Activated CD4-positive, alpha-beta T cell treated with anti-CD3 and anti-CD28 coated beads, Interleukin-2, amount 10 ng/mL, durations not matched to agents 24 days and 14 days (primary cell): ENCODE results near the gene C2CD2. TPM values are rescaled to one million over a fixed set of nuclear protein-coding genes. Genes with fewer than 3 reads are reported as not detected.

Experiments
- DNase-seq: peaks from one replicate; pipeline ENCODE4 v3.0.0; 2022
- H3K27ac Mint-ChIP-seq: one replicate; pipeline ENCODE4 v1.8.0; 2022; ENCODE audit warnings: mild to moderate bottlenecking, mixed read lengths
- H3K27me3 Mint-ChIP-seq: one replicate; pipeline ENCODE4 v1.8.0; 2022; ENCODE audit warnings: mixed read lengths
- H3K36me3 Mint-ChIP-seq: one replicate; pipeline ENCODE4 v1.8.0; 2022; ENCODE audit warnings: low read depth, mild to moderate bottlenecking, mixed read lengths
- H3K4me1 Mint-ChIP-seq: one replicate; pipeline ENCODE4 v1.8.0; 2021; ENCODE audit warnings: mixed read lengths
- H3K4me3 Mint-ChIP-seq: one replicate; pipeline ENCODE4 v1.8.0; 2022; ENCODE audit warnings: mild to moderate bottlenecking, moderate library complexity, mixed read lengths
- H3K9me3 Mint-ChIP-seq: one replicate; pipeline ENCODE4 v1.8.0; 2021; ENCODE audit warnings: mixed read lengths
- intact Hi-C: fragments of 100-400 bp; cut with micrococcal nuclease; formaldehyde crosslinking; loops from one replicate; pipeline ENCODE4 v1.15.1; 2023
- total RNA-seq: library from RNA; stranded (reverse); gene quantifications from 2 replicates; pipeline ENCODE4 v1.2.3, GENCODE V29; 2022

Gene C2CD2
- total RNA-seq, 1 donor from 2014 or later, result 9.3 TPM

- peaks cover 2% of the 10 kb centered on the region for H3K4me1 Mint-ChIP-seq
- H3K27ac Mint-ChIP-seq, result no peak overlapping the region
- intact Hi-C loops, result no loop called here
- H3K27me3 Mint-ChIP-seq, result no peaks in the 10 kb centered on the region
- no peak for DNase-seq
- no peaks in the 10 kb centered on the region for H3K9me3 Mint-ChIP-seq
- H3K36me3 Mint-ChIP-seq, result peaks cover 11% of the 10 kb centered on the region
- no peak overlapping the region for H3K4me3 Mint-ChIP-seq
These were observed 36.9 kb downstream of the C2CD2 start for GRCh38 chr21:41916888-41917433.

- H3K36me3 Mint-ChIP-seq, result peaks cover 13% of the 10 kb centered on the region
- H3K27me3 Mint-ChIP-seq, result no peaks in the 10 kb centered on the region
- no peak overlapping the region for H3K4me3 Mint-ChIP-seq
- H3K9me3 Mint-ChIP-seq, result no peaks in the 10 kb centered on the region
- no peak overlapping the region for H3K27ac Mint-ChIP-seq
- DNase-seq, result no peak
- H3K4me1 Mint-ChIP-seq, result no peaks in the 10 kb centered on the region
- intact Hi-C loops, result no loop called here
These were observed 38.9 kb downstream of the C2CD2 start for GRCh38 chr21:41914965-41915364.

- H3K27me3 Mint-ChIP-seq, result no peaks in the 10 kb centered on the region
- H3K4me1 Mint-ChIP-seq, result no peaks in the 10 kb centered on the region
- H3K4me3 Mint-ChIP-seq, result no peak overlapping the region
- no peak overlapping the region for H3K27ac Mint-ChIP-seq
- DNase-seq, result no peak
- no peaks in the 10 kb centered on the region for H3K9me3 Mint-ChIP-seq
- intact Hi-C loops, result no loop called here
- H3K36me3 Mint-ChIP-seq, result peaks cover 13% of the 10 kb centered on the region
These were observed 39.5 kb downstream of the C2CD2 start for GRCh38 chr21:41914358-41914757.

DNA sequence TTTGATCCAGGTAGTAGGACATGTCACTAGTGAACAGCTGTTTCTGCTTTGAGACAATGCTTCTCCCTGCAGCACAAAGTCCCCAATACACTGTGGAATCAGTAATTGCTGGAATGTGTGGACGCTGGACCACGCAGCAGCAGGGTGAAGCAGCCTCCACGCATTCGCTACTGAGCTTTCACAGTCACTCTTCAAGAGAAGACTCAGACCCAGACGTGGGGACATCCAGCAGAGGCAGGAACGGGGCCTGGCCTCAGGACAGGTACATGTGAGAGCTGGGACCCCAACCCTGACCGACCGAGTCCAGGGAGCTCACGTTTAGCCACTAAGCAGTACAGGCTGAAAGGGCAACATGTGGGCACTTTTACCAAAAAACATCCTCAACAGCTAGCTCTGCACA lies 40.6 kb downstream of the C2CD2 start:
- no peak overlapping the region for H3K4me3 Mint-ChIP-seq
- peaks cover 14% of the 10 kb centered on the region for H3K36me3 Mint-ChIP-seq
- DNase-seq, result no peak
- no peaks in the 10 kb centered on the region for H3K27me3 Mint-ChIP-seq
- H3K27ac Mint-ChIP-seq, result no peak overlapping the region
- intact Hi-C loops, result no loop called here
- H3K9me3 Mint-ChIP-seq, result no peaks in the 10 kb centered on the region
- H3K4me1 Mint-ChIP-seq, result no peaks in the 10 kb centered on the region

DNA sequence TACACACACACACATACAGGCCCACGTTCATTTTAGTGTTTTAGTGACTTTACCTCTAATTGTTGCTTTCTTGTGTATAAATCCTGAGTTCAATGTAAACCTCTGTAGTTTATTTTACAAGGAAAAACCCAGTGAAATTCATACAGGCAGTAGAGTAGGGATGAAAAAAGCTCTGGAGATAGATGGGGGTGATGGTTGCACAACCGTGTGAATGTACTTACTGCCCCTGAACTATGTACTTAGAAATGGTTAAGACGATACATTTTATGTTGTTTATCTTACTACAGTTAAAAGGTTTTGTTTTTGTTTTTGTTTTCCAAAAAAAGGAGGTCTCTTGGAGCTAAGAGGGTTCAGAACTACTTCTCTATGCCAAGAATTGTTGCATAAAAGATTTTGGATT lies 45.0 kb downstream of the C2CD2 start:
- Mint-ChIP-seq H3K27me3 (no peaks in the 10 kb centered on the region), H3K4me1 (no peaks in the 10 kb centered on the region), H3K27ac (no peak overlapping the region), H3K36me3 (peaks cover 12% of the 10 kb centered on the region), H3K4me3 (no peak overlapping the region), H3K9me3 (no peaks in the 10 kb centered on the region)
- intact Hi-C loops, result no loop called here
- no peak for DNase-seq

GRCh38 chr21:41907496-41908258 lies 46.1 kb downstream of the C2CD2 start:
- no peak overlapping the region for H3K27ac Mint-ChIP-seq
- intact Hi-C loops, result no loop called here
- H3K4me3 Mint-ChIP-seq, result no peak overlapping the region
- H3K4me1 Mint-ChIP-seq, result no peaks in the 10 kb centered on the region
- no peaks in the 10 kb centered on the region for H3K9me3 Mint-ChIP-seq
- no peak for DNase-seq
- H3K27me3 Mint-ChIP-seq, result no peaks in the 10 kb centered on the region
- peaks cover 10% of the 10 kb centered on the region for H3K36me3 Mint-ChIP-seq

GRCh38 chr21:41906770-41907169 lies 47.0 kb downstream of the C2CD2 start:
- no peak for DNase-seq
- intact Hi-C loops, result no loop called here
- peaks cover 2% of the 10 kb centered on the region for H3K4me1 Mint-ChIP-seq
- H3K27ac Mint-ChIP-seq, result no peak overlapping the region
- H3K9me3 Mint-ChIP-seq, result no peaks in the 10 kb centered on the region
- no peak overlapping the region for H3K4me3 Mint-ChIP-seq
- no peaks in the 10 kb centered on the region for H3K27me3 Mint-ChIP-seq
- H3K36me3 Mint-ChIP-seq, result peaks cover 10% of the 10 kb centered on the region

DNA sequence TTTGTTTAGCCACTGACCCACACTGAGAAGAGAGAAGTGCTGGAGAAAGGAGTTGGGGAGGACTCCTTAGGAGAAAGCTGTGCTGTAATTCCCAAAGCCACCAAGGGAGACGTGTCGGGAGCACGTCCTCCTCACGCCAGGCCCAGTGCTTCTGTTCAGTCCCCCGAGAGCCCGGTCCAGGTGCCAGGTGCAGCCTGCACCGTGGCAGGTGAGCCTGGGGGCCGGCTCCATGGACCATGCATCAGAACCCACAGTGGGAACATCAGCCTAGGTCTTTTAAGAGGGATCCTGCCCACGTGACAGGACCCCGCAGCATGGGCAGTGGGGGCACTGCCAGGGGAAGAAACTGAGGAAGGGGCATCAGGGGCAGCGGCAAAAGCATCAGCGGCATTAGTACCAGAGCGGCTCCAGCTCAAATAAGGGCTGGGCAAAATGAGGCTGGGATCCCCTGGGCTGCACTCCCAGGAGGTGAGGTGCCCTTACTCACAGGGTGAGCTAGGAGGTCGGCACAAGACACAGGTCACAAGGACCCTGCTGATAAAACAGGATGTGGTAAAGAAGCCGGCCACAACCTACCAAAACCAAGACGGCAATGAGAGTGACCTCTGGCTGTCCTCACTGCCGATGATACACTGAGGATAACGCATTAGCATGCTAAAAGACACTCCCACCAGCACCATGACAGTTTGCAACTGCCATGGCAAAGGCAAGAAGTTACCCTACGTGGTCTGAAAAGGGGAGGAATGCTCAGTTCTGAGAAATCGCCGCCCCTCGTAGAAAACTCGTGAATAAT lies 50.1 kb downstream of the C2CD2 start:
- Mint-ChIP-seq H3K36me3 (peaks cover 20% of the 10 kb centered on the region), H3K27me3 (no peaks in the 10 kb centered on the region), H3K4me1 (peaks cover 21% of the 10 kb centered on the region), H3K27ac (no peak overlapping the region), H3K4me3 (no peak overlapping the region), H3K9me3 (no peaks in the 10 kb centered on the region)
- intact Hi-C loops, result no loop called here
- DNase-seq, result no peak

DNA sequence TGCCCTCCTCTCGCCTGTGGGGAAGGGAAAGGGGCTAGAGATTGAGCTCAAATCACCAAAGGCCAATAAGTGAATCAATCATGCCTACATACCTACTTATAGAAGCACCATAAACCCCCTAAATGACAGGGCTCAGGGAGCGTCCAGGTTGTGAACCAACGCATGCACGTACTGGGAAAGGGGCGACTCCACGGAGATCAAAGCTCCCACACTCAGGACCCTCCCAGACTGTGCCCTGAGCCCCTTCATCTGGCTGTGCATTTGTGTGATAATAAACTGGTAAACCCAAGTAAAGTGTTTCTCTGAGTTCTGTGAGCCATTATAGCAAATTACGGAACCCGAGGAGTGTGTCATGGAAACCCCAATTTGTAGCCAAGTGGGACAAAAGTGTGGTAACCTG lies 50.9 kb downstream of the C2CD2 start:
- peaks cover 21% of the 10 kb centered on the region for H3K36me3 Mint-ChIP-seq
- no peaks in the 10 kb centered on the region for H3K27me3 Mint-ChIP-seq
- no peak for DNase-seq
- H3K27ac Mint-ChIP-seq, result no peak overlapping the region
- no peak overlapping the region for H3K4me3 Mint-ChIP-seq
- intact Hi-C loops, result no loop called here
- H3K4me1 Mint-ChIP-seq, result peaks cover 21% of the 10 kb centered on the region
- no peaks in the 10 kb centered on the region for H3K9me3 Mint-ChIP-seq

DNA sequence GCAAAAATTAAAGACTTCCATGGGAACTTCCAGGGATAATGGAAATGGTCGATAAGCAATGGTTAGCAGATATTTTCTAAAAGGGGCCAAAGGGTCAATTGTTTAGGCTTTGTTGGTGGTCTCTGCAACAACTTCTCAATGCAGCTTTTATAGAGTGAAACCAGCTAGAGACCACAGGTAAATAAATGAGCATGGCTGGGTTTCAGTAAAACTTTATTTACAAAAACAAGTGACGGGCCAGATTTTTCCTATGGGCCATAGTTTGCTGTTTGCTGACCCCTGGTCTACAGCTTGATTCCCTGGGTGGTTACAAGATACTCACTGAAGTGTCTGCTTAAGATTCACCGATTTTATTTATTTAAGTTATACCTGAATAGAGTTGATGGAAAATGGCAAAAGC lies 52.0 kb downstream of the C2CD2 start:
- no peaks in the 10 kb centered on the region for H3K9me3 Mint-ChIP-seq
- intact Hi-C loops, result no loop called here
- DNase-seq, result no peak
- no peak overlapping the region for H3K4me3 Mint-ChIP-seq
- H3K36me3 Mint-ChIP-seq, result peaks cover 24% of the 10 kb centered on the region
- peaks cover 21% of the 10 kb centered on the region for H3K4me1 Mint-ChIP-seq
- H3K27ac Mint-ChIP-seq, result peak overlapping the region; percentile 70
- H3K27me3 Mint-ChIP-seq, result no peaks in the 10 kb centered on the region

DNA sequence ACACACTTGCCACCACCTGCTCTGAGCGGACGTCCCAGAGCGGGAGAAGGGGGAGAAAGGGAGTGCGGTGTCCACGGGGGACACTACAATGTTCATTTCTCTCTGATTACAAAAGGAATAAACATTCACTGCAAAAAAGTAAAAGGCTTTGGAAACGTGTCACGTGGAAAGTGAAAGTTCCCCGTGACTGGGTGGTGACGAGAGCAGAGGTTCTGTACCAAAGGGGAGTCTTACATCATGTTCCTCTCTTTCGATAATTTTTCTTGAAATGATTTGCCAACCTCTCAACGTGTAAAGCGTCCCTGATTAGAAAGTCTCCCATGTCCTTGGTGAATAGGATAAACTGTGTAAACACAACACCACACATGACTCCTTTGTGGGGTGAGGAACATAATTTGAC lies 52.7 kb downstream of the C2CD2 start:
- Mint-ChIP-seq H3K4me3 (peak overlapping the region; percentile 28), H3K36me3 (peaks cover 24% of the 10 kb centered on the region), H3K27me3 (no peaks in the 10 kb centered on the region), H3K9me3 (no peaks in the 10 kb centered on the region), H3K4me1 (peaks cover 23% of the 10 kb centered on the region), H3K27ac (peak overlapping the region; percentile 70)
- peak; percentile 71 for DNase-seq
- intact Hi-C loops, result no loop called here

- Mint-ChIP-seq H3K9me3 (no peaks in the 10 kb centered on the region), H3K27me3 (no peaks in the 10 kb centered on the region), H3K4me1 (peaks cover 28% of the 10 kb centered on the region), H3K36me3 (peaks cover 24% of the 10 kb centered on the region), H3K4me3 (no peak overlapping the region), H3K27ac (peak overlapping the region; percentile 29)
- intact Hi-C loops, result no loop called here
- no peak for DNase-seq
These were observed 53.4 kb downstream of the C2CD2 start for GRCh38 chr21:41900401-41900800.

DNA sequence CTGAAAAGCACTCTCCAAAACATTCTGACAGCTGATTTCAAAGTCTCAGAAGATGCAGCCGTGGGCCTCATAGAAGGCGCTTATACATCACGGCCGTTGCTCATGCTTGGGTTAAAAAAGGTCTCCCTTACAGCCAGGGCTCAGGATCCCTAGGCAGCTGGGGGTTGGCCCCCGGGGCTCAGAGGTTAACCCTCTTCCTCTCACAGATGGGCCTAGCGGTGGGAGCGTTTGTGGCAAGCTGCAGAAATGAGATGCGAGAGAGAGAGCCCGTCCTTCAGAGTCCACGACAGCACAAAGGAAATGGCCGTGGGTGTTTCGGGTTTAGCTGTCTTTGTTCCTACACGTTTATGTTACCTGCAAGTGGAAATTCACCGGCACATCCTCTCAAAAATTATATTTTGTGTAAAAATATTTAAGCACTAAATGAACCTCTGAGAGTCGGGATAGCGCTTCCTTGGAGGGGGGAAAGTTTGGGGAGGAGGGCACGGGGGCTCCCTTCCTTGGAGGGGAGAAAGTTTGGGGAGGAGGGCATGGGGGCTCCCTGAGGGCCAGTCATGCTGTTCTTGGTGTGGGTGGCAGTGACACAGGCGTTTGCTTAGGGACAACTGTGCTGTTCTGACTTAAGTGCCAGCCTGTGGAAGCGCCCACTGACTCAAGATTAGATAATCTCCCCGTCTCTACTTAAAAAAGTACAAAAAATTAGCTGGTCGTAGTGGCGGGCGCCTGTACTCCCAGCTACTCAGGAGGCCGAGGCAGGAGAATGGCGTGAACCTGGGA lies 54.2 kb downstream of the C2CD2 start:
- H3K36me3 Mint-ChIP-seq, result peaks cover 24% of the 10 kb centered on the region
- DNase-seq, result peak; percentile 76
- no peaks in the 10 kb centered on the region for H3K9me3 Mint-ChIP-seq
- H3K27ac Mint-ChIP-seq, result peak overlapping the region; percentile 84
- peaks cover 28% of the 10 kb centered on the region for H3K4me1 Mint-ChIP-seq
- intact Hi-C loops, result loop anchor here (1.0 to 2.0 kb wide), 3 partner anchors 19 to 103 kb away; no protein-coding TSS in a partner anchor
- H3K4me3 Mint-ChIP-seq, result peak overlapping the region; percentile 61
- H3K27me3 Mint-ChIP-seq, result no peaks in the 10 kb centered on the region
